ENCODE data around the gene STIM2. TPM values are rescaled to one million over a fixed set of nuclear protein-coding genes. Genes with fewer than 3 reads are reported as not detected.

The STIM2 gene
- total and polyA plus RNA-seq, 9 of the 15 experiments (the other 6 are each of a cell fraction or from before 2014, with no cell fraction given) = 7.2 to 26.8 (median 15.4) TPM

- ATAC-seq (no peak), FAIRE-seq (no peak), DNase-seq (ENCODE audit: extremely low read depth in 1 of 4, low spot score in 3 of 4) (no peak)
- no peaks in the 10 kb centered on the region for H3K36me3 ChIP-seq (ENCODE audit: control insufficient read depth, insufficient read depth, low read length)
- no peak overlapping the region for H3K4me3 ChIP-seq
- peaks cover 3% of the 10 kb centered on the region for H3K9me1 ChIP-seq (ENCODE audit: control insufficient read depth, insufficient read depth, low read length)
- no peaks in the 10 kb centered on the region for H4K20me1 ChIP-seq (replicated peaks; ENCODE audit: control insufficient read depth, insufficient read depth, low read length)
- H3K27ac ChIP-seq (ENCODE audit: extremely low read depth, low read depth, low read length) = no peak overlapping the region
- in situ Hi-C loops (cut with MboI) = no loop called here
- no peaks in the 10 kb centered on the region for H3K27me3 ChIP-seq (ENCODE audit: control insufficient read depth in 2 of 2, insufficient read depth in 2 of 2, low read length in 2 of 2)
- no peaks in the 10 kb centered on the region for H3K9me3 ChIP-seq (replicated peaks; ENCODE audit: control insufficient read depth, insufficient read depth, low read depth, low read length)
- BruUV-seq (replicated peaks) = no TSS peak
- H3K4me1 ChIP-seq (replicated peaks in 1 of 2; ENCODE audit: control insufficient read depth in 2 of 2, insufficient read depth in 2 of 2, low read length in 2 of 2) = peaks cover 12 to 33% of the 10 kb centered on the region in 2 experiments
- no peaks in the 10 kb centered on the region for H3K79me2 ChIP-seq (ENCODE audit: control insufficient read depth, insufficient read depth, low read length)
- ChIA-PET POLR2A (no interaction called here), CTCF (ENCODE audit: low intra/inter-chr PET ratio) (no interaction called here)
- no peak overlapping the region for H3K4me2 ChIP-seq (ENCODE audit: insufficient read depth, low read length)
- no peak for TF ChIP-seq MNT (conservative IDR thresholded peaks at IDR 0.05)
- no peak for TF ChIP-seq TOE1 (IDR thresholded peaks at IDR 0.05; ENCODE audit: borderline replicate concordance)
- no peak for TF ChIP-seq TOE1 (CRISPR knock-in tag; IDR thresholded peaks at IDR 0.05; ENCODE audit: borderline replicate concordance, low read depth)
- WGBS (ENCODE audit: insufficient coverage, low coverage, missing lambda C conversion rate) = 0% methylated on average over 1 of the region's 1 CpG
- intact Hi-C loops (cut with micrococcal nuclease) = no loop called here
- no peak overlapping the region for H3K9ac ChIP-seq (ENCODE audit: insufficient read depth in 1 of 2, low read depth in 2 of 2, low read length in 2 of 2)
- no peak overlapping the region for H2AFZ ChIP-seq (ENCODE audit: low read depth, low read length)
Observed at GRCh38 chr4:26935397-26935796, 74.8 kb downstream of the STIM2 start.

All from K562 (cell line).